ENCODE results near the gene TSPAN19.

Gene TSPAN19

DNA sequence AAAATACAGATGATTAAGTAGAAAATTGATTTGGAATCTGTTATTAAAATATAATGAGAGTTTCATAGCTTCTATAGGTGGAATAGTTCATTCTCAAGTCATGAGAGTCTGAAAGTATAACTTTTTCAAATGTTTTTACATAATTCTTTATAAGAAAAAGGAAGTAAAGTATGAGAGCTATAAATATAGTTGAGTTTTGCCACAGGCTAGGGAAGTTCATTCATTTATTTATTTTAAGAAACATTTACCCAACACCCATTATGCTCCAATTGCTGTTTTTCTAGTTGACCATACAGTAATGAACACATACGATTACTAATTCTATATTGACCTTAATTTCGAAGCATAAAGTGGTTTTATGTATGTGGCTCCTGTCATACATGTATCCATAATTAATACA, 24.8 kb upstream of the TSPAN19 start:
- in situ Hi-C loops (cut with HindIII; ENCODE audit: low pct_ligation_motif_present, low sequenced_read_pairs), result no loop called here
- H3K36me3 ChIP-seq (replicated peaks), result no peaks in the 10 kb centered on the region
- no peak overlapping the region for H3K4me3 ChIP-seq (ENCODE audit: low read depth, low read length)
- no peak overlapping the region for H3K27ac ChIP-seq
- no peak for DNase-seq
- TF ChIP-seq, protein P1, sequence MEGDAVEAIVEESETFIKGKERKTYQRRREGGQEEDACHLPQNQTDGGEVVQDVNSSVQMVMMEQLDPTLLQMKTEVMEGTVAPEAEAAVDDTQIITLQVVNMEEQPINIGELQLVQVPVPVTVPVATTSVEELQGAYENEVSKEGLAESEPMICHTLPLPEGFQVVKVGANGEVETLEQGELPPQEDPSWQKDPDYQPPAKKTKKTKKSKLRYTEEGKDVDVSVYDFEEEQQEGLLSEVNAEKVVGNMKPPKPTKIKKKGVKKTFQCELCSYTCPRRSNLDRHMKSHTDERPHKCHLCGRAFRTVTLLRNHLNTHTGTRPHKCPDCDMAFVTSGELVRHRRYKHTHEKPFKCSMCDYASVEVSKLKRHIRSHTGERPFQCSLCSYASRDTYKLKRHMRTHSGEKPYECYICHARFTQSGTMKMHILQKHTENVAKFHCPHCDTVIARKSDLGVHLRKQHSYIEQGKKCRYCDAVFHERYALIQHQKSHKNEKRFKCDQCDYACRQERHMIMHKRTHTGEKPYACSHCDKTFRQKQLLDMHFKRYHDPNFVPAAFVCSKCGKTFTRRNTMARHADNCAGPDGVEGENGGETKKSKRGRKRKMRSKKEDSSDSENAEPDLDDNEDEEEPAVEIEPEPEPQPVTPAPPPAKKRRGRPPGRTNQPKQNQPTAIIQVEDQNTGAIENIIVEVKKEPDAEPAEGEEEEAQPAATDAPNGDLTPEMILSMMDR (IDR thresholded peaks at IDR 0.05; ENCODE audit: low read depth, low read length, missing control alignments), result no peak
- H3K27me3 ChIP-seq (replicated peaks), result no peaks in the 10 kb centered on the region

DNA sequence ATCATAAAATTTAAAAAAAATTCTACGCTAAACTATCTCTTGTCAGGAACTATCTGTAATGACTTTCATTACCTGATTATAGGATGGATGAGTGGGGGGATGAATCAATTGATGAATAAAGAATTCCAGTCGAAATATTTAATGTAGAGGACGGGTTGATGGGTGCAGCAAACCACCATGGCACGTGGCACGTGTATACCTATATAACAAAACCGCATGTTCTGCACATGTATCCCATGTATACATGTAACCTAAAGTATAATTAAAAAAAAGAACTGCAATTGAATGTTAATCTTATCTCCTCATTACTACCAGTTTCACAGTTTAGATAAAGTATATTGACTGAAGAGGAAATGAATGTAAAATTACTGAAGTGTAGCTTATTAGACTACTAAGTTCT, 23.5 kb upstream of the TSPAN19 start:
- in situ Hi-C loops (cut with HindIII; ENCODE audit: low pct_ligation_motif_present, low sequenced_read_pairs), result no loop called here
- TF ChIP-seq, protein P1 (IDR thresholded peaks at IDR 0.05; ENCODE audit: low read depth, low read length, missing control alignments), result no peak
- Histone ChIP-seq H3K27ac (no peak overlapping the region), H3K27me3 (replicated peaks) (no peaks in the 10 kb centered on the region), H3K4me3 (ENCODE audit: low read depth, low read length) (no peak overlapping the region), H3K36me3 (replicated peaks) (no peaks in the 10 kb centered on the region)
- DNase-seq, result no peak

DNA sequence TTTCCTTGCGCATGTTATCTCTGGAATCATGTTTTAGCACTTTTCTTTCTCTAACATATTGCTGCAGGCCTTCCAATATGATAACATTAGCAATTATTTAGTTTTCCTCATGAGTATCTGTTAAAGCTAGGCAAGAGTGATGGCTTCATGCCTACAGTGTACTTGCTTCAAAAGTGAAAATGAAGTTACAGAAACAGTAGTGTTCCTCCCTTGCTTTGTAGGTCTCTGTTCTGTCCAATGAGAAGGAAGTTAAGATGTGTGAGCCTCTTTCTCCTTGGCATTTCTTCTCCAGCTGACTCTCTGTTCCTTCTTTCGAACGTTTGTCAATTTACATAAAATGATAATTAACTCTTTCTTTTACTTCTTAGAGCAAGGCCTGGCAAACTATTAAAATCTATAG, 22.3 kb upstream of the TSPAN19 start:
- no peak for DNase-seq
- no peak overlapping the region for H3K27ac ChIP-seq
- H3K27me3 ChIP-seq (replicated peaks), result no peaks in the 10 kb centered on the region
- TF ChIP-seq, protein P1 (IDR thresholded peaks at IDR 0.05; ENCODE audit: low read depth, low read length, missing control alignments), result no peak
- in situ Hi-C loops (cut with HindIII; ENCODE audit: low pct_ligation_motif_present, low sequenced_read_pairs), result no loop called here
- H3K4me3 ChIP-seq (ENCODE audit: low read depth, low read length), result no peak overlapping the region
- H3K36me3 ChIP-seq (replicated peaks), result no peaks in the 10 kb centered on the region

DNA sequence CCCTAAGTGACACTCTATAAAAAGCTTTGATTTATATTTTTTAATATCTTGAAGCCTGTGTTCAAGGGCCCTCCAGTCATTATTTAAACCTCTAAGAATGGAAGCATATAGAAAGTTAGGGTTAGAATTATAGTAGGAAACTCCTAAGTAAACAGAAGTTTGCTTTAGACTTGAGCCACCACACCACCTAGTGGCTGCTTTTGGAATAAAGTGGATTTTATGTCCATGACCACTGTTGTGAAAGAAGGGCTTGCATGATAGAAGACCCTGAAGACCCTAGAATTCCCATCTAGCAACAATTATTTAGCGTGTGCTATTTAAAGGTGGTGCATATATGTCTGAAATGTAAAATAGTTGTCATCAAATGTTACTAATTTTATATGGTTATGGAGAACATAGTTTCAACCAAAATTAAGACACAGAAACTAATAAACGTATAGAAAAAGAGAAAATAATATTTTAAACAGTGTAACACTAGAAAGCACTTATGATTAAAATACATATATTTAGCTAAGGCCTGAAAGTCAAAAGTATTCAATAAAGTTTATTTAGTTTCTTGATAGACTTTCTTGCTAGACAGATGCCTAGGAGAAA, 21.4 kb upstream of the TSPAN19 start:
- in situ Hi-C loops (cut with HindIII; ENCODE audit: low pct_ligation_motif_present, low sequenced_read_pairs), result no loop called here

DNA sequence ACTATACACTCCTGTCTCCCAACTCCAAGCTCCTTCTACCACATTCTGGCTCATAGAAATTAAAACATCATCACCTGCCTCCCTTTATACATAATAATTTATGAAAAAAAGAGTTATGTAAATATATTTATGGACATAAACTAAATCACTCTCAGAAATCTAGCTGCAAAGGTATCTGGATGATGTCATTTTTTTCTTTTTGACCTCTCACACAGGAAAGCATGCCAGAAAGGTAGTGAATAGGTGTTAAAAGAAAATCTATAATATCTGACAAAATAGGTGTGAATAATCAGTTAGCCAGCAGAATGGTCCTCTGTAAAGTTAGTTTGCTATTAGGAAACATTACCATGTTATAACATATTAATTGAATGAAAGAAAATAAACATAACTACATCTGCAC, 7.8 kb upstream of the TSPAN19 start:
- Histone ChIP-seq H3K27me3 (replicated peaks) (no peaks in the 10 kb centered on the region), H3K27ac (no peak overlapping the region), H3K36me3 (replicated peaks) (no peaks in the 10 kb centered on the region), H3K4me3 (ENCODE audit: low read depth, low read length) (no peak overlapping the region)
- in situ Hi-C loops (cut with HindIII; ENCODE audit: low pct_ligation_motif_present, low sequenced_read_pairs), result no loop called here
- DNase-seq, result no peak
- TF ChIP-seq, protein P1 (IDR thresholded peaks at IDR 0.05; ENCODE audit: low read depth, low read length, missing control alignments), result no peak

More for the DNA sequence above, 21.4 kb upstream of the TSPAN19 start:
- peak; percentile 40 for DNase-seq
- H3K27ac ChIP-seq, result no peak overlapping the region
- no peaks in the 10 kb centered on the region for H3K36me3 ChIP-seq (replicated peaks)
- TF ChIP-seq, protein P1 (IDR thresholded peaks at IDR 0.05; ENCODE audit: low read depth, low read length, missing control alignments), result peak; percentile 75
- H3K27me3 ChIP-seq (replicated peaks), result no peaks in the 10 kb centered on the region
- no peak overlapping the region for H3K4me3 ChIP-seq (ENCODE audit: low read depth, low read length)

DNA sequence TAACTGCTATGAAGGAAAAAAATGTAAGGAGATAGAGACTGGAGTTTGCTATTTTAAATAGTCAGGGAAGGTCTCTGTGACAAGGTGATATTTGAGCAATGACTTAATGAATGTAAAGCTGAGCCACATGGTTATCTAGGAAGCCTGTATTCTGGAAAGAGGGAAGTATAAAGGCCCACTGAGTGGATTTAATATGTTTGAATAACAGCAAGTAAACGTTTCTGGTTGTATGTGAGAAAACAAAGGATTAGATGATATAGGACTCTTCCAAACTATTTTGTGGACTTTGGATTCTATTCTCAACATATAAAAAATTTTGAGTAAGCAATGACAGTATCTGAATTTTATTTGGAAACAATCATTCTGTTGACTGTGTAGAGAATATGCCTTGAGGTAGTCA, 5.3 kb upstream of the TSPAN19 start:
- H3K27ac ChIP-seq, result no peak overlapping the region
- no peak for DNase-seq
- H3K36me3 ChIP-seq (replicated peaks), result no peaks in the 10 kb centered on the region
- in situ Hi-C loops (cut with HindIII; ENCODE audit: low pct_ligation_motif_present, low sequenced_read_pairs), result no loop called here
- H3K4me3 ChIP-seq (ENCODE audit: low read depth, low read length), result no peak overlapping the region
- TF ChIP-seq, protein P1 (IDR thresholded peaks at IDR 0.05; ENCODE audit: low read depth, low read length, missing control alignments), result no peak
- no peaks in the 10 kb centered on the region for H3K27me3 ChIP-seq (replicated peaks)

Data from brain microvascular endothelial cell (primary cell).